Small intestine (tissue), 7 donors: ENCODE measurements around the gene SGMS1. TPM values are rescaled to one million over a fixed set of nuclear protein-coding genes. Genes with fewer than 3 reads are reported as not detected.

ENCODE experiments used
- DNase-seq, 2 donors: peaks; one replicate each; pipeline versions ENCODE4 v3.0.0 to v3.0.0-alpha.2; 2013
- FAIRE-seq: peaks from 2 replicates; lab custom pipeline; 2012; peaks lifted over from hg19 to GRCh38; lab: Jason Lieb, UNC
- H3K27ac ChIP-seq, 3 donors: one replicate each; pipeline ENCODE4 v1.5.1; 2013; ENCODE audit warnings: low read length in 2 of 3, mild to moderate bottlenecking in 2 of 3, control low read depth in 1 of 3, inconsistent platforms in 1 of 3, low read depth in 1 of 3, moderate library complexity in 1 of 3
- H3K27me3 ChIP-seq, 3 donors: one replicate each; pipeline ENCODE4 v1.6.1; 2013; ENCODE audit warnings: low read length in 3 of 3, inconsistent platforms in 1 of 3; ENCODE audit not compliant: control insufficient read depth in 3 of 3, insufficient read depth in 3 of 3
- H3K36me3 ChIP-seq, 3 donors: one replicate each; pipeline ENCODE4 v1.6.1; 2013; ENCODE audit warnings: low read length in 3 of 3, inconsistent platforms in 1 of 3, low read depth in 1 of 3, mild to moderate bottlenecking in 1 of 3, moderate library complexity in 1 of 3; ENCODE audit not compliant: control insufficient read depth in 3 of 3, insufficient read depth in 2 of 3
- H3K4me1 ChIP-seq, 3 donors: one replicate each; pipeline ENCODE4 v1.6.1; 2013; ENCODE audit warnings: low read length in 2 of 3, inconsistent platforms in 1 of 3, low read depth in 1 of 3, mild to moderate bottlenecking in 1 of 3, moderate library complexity in 1 of 3; ENCODE audit not compliant: control insufficient read depth in 3 of 3, insufficient read depth in 2 of 3
- H3K4me3 ChIP-seq, 3 donors: one replicate each; pipeline ENCODE4 v1.5.1; 2013; ENCODE audit warnings: low read length in 3 of 3, control low read depth in 1 of 3, inconsistent platforms in 1 of 3, low read depth in 1 of 3, mild to moderate bottlenecking in 1 of 3, moderate library complexity in 1 of 3
- H3K9me3 ChIP-seq, 2 donors: one replicate each; pipeline ENCODE4 v1.6.1; 2013; ENCODE audit warnings: low read depth in 1 of 2, low read length in 1 of 2; ENCODE audit not compliant: control insufficient read depth in 2 of 2, insufficient read depth in 1 of 2
- WGBS, 3 donors: extraction: QIAGEN DNeasy Blood & Tissue Kit; methylation state at CpG; one replicate each; pipeline ENCODE4 v1.1.7; 2013; 5-methylcytosine and 5-hydroxymethylcytosine counted together
- polyA plus RNA-seq, 4 donors: library from polyadenylated mRNA; stranded (reverse) in 3 of 4; unstranded in 1 of 4; fragments of 200-250 nt in 3 of 4; fragments of 120-200 nt in 1 of 4; gene quantifications; one replicate each; pipeline versions ENCODE4 v1.2.1 to v1.2.3, GENCODE V29; 2013
- donor health status: healthy with polysubstance abuse.
- donor health status: control.
- donor health status: control.
- donor health status: Bipolar disorder and iron deficiency.
- donor health status: healthy.

The SGMS1 gene
- polyA plus RNA-seq, 4 donors, result 7.6 to 28.2 (median 11.4) TPM

GRCh38 chr10:50613726-50614443, 9.9 kb downstream of the SGMS1 start:
- no peak for FAIRE-seq
- H3K9me3 ChIP-seq, result no peaks in the 10 kb centered on the region
- no peak overlapping the region for H3K27ac ChIP-seq
- H3K4me1 ChIP-seq, result peaks cover 0 to 4% (median 0%) of the 10 kb centered on the region in 3 donors
- H3K36me3 ChIP-seq, result peaks cover 0 to 2% (median 0%) of the 10 kb centered on the region in 3 donors
- 83 to 87% (median 86%) methylated on average over 4 of the region's 4 CpGs for WGBS, 3 donors
- H3K27me3 ChIP-seq, result no peaks in the 10 kb centered on the region
- H3K4me3 ChIP-seq, result no peak overlapping the region
- DNase-seq, result no peak

- WGBS, 3 donors, result 63 to 78% (median 71%) methylated on average over 2 of the region's 2 CpGs
Measured at GRCh38 chr10:50613150-50613549, 10.6 kb downstream of the SGMS1 start.

GRCh38 chr10:50610368-50610767, 13.4 kb downstream of the SGMS1 start:
- Histone ChIP-seq H3K4me1 (peaks cover 2 to 15% (median 5%) of the 10 kb centered on the region in 3 donors), H3K9me3 (no peaks in the 10 kb centered on the region), H3K36me3 (peaks cover 0 to 2% (median 0%) of the 10 kb centered on the region in 3 donors), H3K4me3 (no peak overlapping the region), H3K27me3 (no peaks in the 10 kb centered on the region), H3K27ac (no peak overlapping the region)
- 64 to 75% (median 66%) methylated on average over 4 of the region's 4 CpGs for WGBS, 3 donors
- DNase-seq, result no peak
- FAIRE-seq, result no peak

More at GRCh38 chr10:50613150-50613549, 10.6 kb downstream of the SGMS1 start:
- H3K4me1 ChIP-seq, result peaks cover 0 to 4% (median 2%) of the 10 kb centered on the region in 3 donors
- no peak overlapping the region for H3K27ac ChIP-seq
- no peak for FAIRE-seq
- H3K4me3 ChIP-seq, result no peak overlapping the region
- H3K9me3 ChIP-seq, result no peaks in the 10 kb centered on the region
- H3K36me3 ChIP-seq, result peaks cover 0 to 2% (median 0%) of the 10 kb centered on the region in 3 donors
- H3K27me3 ChIP-seq, result no peaks in the 10 kb centered on the region
- no peak for DNase-seq

- FAIRE-seq (no peak), DNase-seq (no peak)
- Histone ChIP-seq H3K27me3 (no peaks in the 10 kb centered on the region), H3K4me1 (peaks cover 13 to 31% (median 17%) of the 10 kb centered on the region in 3 donors), H3K4me3 (no peak overlapping the region), H3K27ac (no peak overlapping the region), H3K36me3 (peaks cover 0 to 2% (median 0%) of the 10 kb centered on the region in 3 donors), H3K9me3 (no peaks in the 10 kb centered on the region)
Measured at GRCh38 chr10:50607356-50607925, 16.3 kb downstream of the SGMS1 start.

- FAIRE-seq (no peak), DNase-seq (no peak)
- H3K9me3 ChIP-seq, result no peaks in the 10 kb centered on the region
- peaks cover 0 to 2% (median 0%) of the 10 kb centered on the region in 3 donors for H3K36me3 ChIP-seq
- H3K4me1 ChIP-seq, result peaks cover 13 to 32% (median 17%) of the 10 kb centered on the region in 3 donors
- H3K27ac ChIP-seq, result no peak overlapping the region
- H3K4me3 ChIP-seq, result no peak overlapping the region
- 87 to 94% (median 91%) methylated on average over 2 of the region's 2 CpGs for WGBS, 3 donors
- no peaks in the 10 kb centered on the region for H3K27me3 ChIP-seq
Measured at GRCh38 chr10:50605951-50606270, 17.8 kb downstream of the SGMS1 start.

- Histone ChIP-seq H3K4me1 (peaks cover 13 to 35% (median 20%) of the 10 kb centered on the region in 3 donors), H3K4me3 (no peak overlapping the region), H3K9me3 (no peaks in the 10 kb centered on the region), H3K27me3 (no peaks in the 10 kb centered on the region), H3K27ac (peak overlapping the region; percentile 24 to 61 (median 39)), H3K36me3 (peaks cover 0 to 2% (median 0%) of the 10 kb centered on the region in 3 donors)
- DNase-seq (peak; percentile 75 to 87), FAIRE-seq (no peak)
- 0 to 10% (median 8%) methylated on average over 1 of the region's 1 CpG for WGBS, 3 donors
Measured at GRCh38 chr10:50605269-50605950, 18.3 kb downstream of the SGMS1 start.

- no peaks in the 10 kb centered on the region for H3K27me3 ChIP-seq
- H3K27ac ChIP-seq, result peak overlapping the region; percentile 24 to 61 (median 39)
- FAIRE-seq (no peak), DNase-seq (no peak)
- H3K36me3 ChIP-seq, result peaks cover 0 to under 1% (median 0%) of the 10 kb centered on the region in 3 donors
- 10 to 21% (median 13%) methylated on average over 3 of the region's 3 CpGs for WGBS, 3 donors
- H3K4me1 ChIP-seq, result peaks cover 13 to 39% (median 21%) of the 10 kb centered on the region in 3 donors
- H3K9me3 ChIP-seq, result no peaks in the 10 kb centered on the region
- H3K4me3 ChIP-seq, result no peak overlapping the region
Measured at GRCh38 chr10:50604809-50605208, 18.9 kb downstream of the SGMS1 start.

GRCh38 chr10:50604049-50604640, 19.6 kb downstream of the SGMS1 start:
- peak overlapping the region in 2 of 3 donors; percentile 32 to 41 for H3K27ac ChIP-seq
- H3K27me3 ChIP-seq, result no peaks in the 10 kb centered on the region
- H3K4me3 ChIP-seq, result no peak overlapping the region
- peaks cover 13 to 39% (median 21%) of the 10 kb centered on the region in 3 donors for H3K4me1 ChIP-seq
- FAIRE-seq, result no peak
- DNase-seq, result peak in 1 of 2 donors; percentile 12
- no peaks in the 10 kb centered on the region for H3K9me3 ChIP-seq
- H3K36me3 ChIP-seq, result no peaks in the 10 kb centered on the region
- 8 to 30% (median 15%) methylated on average over 8 of the region's 8 CpGs for WGBS, 3 donors
